A673 (cell line): ENCODE measurements around the gene C8B. TPM values are rescaled to one million over a fixed set of nuclear protein-coding genes. Genes with fewer than 3 reads are reported as not detected.
A peak's percentile ranks its signal among the peaks of the same experiment; 100 is the strongest.

Experiments used
- BruUV-seq: library from RNA; stranded (reverse); fragments of 400-500 nt; replicated peaks from 2 replicates; lab custom pipeline; 2021; lab: Mats Ljungman, UMichigan
- CTCF ChIA-PET: fragments of 300-600 bp; sonication (Branson Sonifier 250); formaldehyde crosslinking; loops from one replicate; lab custom pipeline; 2022; ENCODE audit warnings: antibody characterized with exemption; lab: Charles Lee
- POLR2A ChIA-PET: fragments of 300-600 bp; sonication (Branson Sonifier 250); formaldehyde crosslinking; loops from one replicate; lab custom pipeline; 2022; ENCODE audit warnings: antibody characterized with exemption; ENCODE audit not compliant: low non-redundant PET; lab: Charles Lee
- DNase-seq: peaks from one replicate; pipeline ENCODE4 v3.0.0-alpha.2; 2015; ENCODE audit warnings: low spot score
- H3K27ac ChIP-seq: fragments of 200-600 bp; sonication (generic); 2 replicates; pipeline ENCODE4 v1.5.1; 2016; ENCODE audit warnings: mixed run types, low read depth, mild to moderate bottlenecking, mixed read lengths, antibody characterized with exemption, low read length; ENCODE audit not compliant: poor library complexity, severe bottlenecking
- H3K27me3 ChIP-seq: fragments of 200-600 bp; sonication (generic); replicated peaks from 2 replicates; pipeline ENCODE4 v1.6.1; 2017; ENCODE audit warnings: mixed run types, low read depth, mild to moderate bottlenecking, mixed read lengths, antibody characterized with exemption, low read length; ENCODE audit not compliant: insufficient read depth, poor library complexity
- H3K36me3 ChIP-seq: fragments of 200-600 bp; sonication (generic); 2 replicates; pipeline ENCODE4 v1.6.1; 2016; ENCODE audit warnings: mixed run types, mild to moderate bottlenecking, mixed read lengths, antibody characterized with exemption, low read length; ENCODE audit not compliant: insufficient read depth, poor library complexity, severe bottlenecking
- H3K4me1 ChIP-seq: fragments of 200-600 bp; sonication (generic); 2 replicates; pipeline ENCODE4 v1.6.1; 2017; ENCODE audit warnings: mixed run types, mild to moderate bottlenecking, mixed read lengths, antibody characterized with exemption, low read length; ENCODE audit not compliant: insufficient read depth, poor library complexity, severe bottlenecking
- H3K4me3 ChIP-seq: fragments of 200-600 bp; sonication (generic); 2 replicates; pipeline ENCODE4 v1.5.1; 2016; ENCODE audit warnings: low read depth, mixed run types, mild to moderate bottlenecking, mixed read lengths, low read length; ENCODE audit not compliant: poor library complexity, severe bottlenecking
- H3K9me3 ChIP-seq: fragments of 200-600 bp; sonication (generic); 2 replicates; pipeline ENCODE4 v1.6.1; 2016; ENCODE audit warnings: mixed run types, low read depth, mild to moderate bottlenecking, mixed read lengths, antibody characterized with exemption, low read length; ENCODE audit not compliant: poor library complexity, severe bottlenecking
- EZH2 ChIP-seq: fragments of 200-600 bp; sonication (generic); IDR thresholded peaks from 2 replicates; pipeline ENCODE4 v1.6.1; 2017; ENCODE audit warnings: borderline replicate concordance, low read depth, mild to moderate bottlenecking, mixed read lengths, antibody characterized with exemption, low read length; ENCODE audit not compliant: poor library complexity, severe bottlenecking
- intact Hi-C: fragments of 100-400 bp; cut with micrococcal nuclease; formaldehyde crosslinking; loops from one replicate; pipeline ENCODE4 v1.10.0; 2022; ENCODE audit not compliant: unreplicated experiment
- total RNA-seq: library from RNA; stranded (reverse); gene quantifications from 2 replicates; pipeline ENCODE4 v1.2.3, GENCODE V29; 2021
- TF ChIP-seq, protein P1 (sequence below): fragments of 300-800, 200-600 bp; sonication (generic); conservative IDR thresholded peaks from 2 replicates; pipeline ENCODE4 v1.5.1; 2017; ENCODE audit warnings: low read depth, mild to moderate bottlenecking, antibody characterized with exemption, low read length, moderate library complexity, mixed read lengths

The C8B gene
- total RNA-seq, 1 experiment from 2014 or later: 0.39 TPM

DNA sequence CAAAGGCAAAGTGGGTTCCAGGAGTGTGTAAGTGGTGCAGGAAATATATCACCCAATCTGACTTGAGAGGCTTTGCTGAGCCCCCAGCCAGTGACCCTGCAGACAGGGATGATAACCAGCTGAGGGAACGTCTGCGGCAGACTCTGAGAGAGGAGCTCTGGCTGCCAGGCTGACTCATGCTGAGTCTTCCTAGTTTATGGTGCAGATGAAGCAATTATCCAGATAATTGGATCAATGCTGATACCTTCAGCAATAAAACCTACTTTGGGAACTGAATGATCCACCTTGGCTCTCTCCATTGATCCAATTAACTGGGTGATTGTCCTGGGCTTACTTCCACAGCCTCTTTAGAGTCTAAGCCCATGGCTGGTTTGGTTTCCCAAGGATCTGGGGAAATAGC is 7.3 kb downstream of the C8B start:
- intact Hi-C loops: no loop called here
- ChIA-PET POLR2A (no interaction called here), CTCF (no interaction called here)
- TF ChIP-seq, protein P1, sequence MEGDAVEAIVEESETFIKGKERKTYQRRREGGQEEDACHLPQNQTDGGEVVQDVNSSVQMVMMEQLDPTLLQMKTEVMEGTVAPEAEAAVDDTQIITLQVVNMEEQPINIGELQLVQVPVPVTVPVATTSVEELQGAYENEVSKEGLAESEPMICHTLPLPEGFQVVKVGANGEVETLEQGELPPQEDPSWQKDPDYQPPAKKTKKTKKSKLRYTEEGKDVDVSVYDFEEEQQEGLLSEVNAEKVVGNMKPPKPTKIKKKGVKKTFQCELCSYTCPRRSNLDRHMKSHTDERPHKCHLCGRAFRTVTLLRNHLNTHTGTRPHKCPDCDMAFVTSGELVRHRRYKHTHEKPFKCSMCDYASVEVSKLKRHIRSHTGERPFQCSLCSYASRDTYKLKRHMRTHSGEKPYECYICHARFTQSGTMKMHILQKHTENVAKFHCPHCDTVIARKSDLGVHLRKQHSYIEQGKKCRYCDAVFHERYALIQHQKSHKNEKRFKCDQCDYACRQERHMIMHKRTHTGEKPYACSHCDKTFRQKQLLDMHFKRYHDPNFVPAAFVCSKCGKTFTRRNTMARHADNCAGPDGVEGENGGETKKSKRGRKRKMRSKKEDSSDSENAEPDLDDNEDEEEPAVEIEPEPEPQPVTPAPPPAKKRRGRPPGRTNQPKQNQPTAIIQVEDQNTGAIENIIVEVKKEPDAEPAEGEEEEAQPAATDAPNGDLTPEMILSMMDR: no peak
- no peak for TF ChIP-seq EZH2
- Histone ChIP-seq H3K4me1 (peaks cover under 1% of the 10 kb centered on the region), H3K9me3 (no peaks in the 10 kb centered on the region), H3K4me3 (no peak overlapping the region), H3K27me3 (no peaks in the 10 kb centered on the region), H3K27ac (no peak overlapping the region), H3K36me3 (no peaks in the 10 kb centered on the region)
- DNase-seq: peak; percentile 52
- no TSS peak for BruUV-seq

DNA sequence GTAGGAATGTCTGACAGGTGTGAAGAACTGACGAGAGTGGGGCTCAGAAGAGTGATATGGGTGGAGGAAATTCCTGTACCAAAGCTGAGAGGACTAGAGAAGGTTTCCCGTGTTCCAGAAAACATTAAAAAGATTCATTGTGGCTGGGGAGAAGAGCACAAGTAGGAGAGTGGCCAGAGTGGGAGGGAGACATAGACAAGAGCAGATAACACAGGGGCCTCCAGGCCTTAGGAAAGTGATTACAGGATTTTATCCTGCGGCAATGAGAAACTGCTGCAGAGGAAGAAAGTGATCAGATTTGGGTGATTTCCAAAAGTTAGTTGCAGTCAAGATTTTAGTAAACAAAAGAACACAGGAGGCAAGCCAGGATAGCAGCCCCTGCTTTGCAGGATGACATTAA is 7.9 kb downstream of the C8B start:
- no peak for DNase-seq
- Histone ChIP-seq H3K4me1 (no peaks in the 10 kb centered on the region), H3K27me3 (no peaks in the 10 kb centered on the region), H3K36me3 (no peaks in the 10 kb centered on the region), H3K9me3 (no peaks in the 10 kb centered on the region), H3K4me3 (no peak overlapping the region), H3K27ac (no peak overlapping the region)
- intact Hi-C loops: no loop called here
- ChIA-PET POLR2A (no interaction called here), CTCF (no interaction called here)
- TF ChIP-seq EZH2: no peak
- TF ChIP-seq, protein P1: no peak
- BruUV-seq: no TSS peak

DNA sequence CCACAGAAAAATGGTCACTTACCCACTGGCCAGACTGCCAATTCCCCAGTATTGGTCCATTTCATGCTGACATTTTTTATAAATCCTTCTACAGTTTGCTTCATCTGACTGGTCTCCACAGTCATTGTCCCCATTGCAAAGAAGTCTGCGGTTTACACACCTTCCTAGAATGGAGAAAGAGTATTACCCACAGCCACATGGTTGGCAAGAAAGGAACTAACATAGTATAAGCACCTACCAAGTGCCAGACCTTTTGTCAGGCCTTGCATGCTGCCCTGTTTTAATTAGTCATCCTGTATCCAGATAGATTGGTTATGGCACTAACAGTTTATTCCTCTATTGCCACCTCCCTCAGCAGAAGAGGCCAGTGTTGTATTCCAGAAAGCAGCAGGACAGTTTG is 11.2 kb downstream of the C8B start:
- no TSS peak for BruUV-seq
- H3K9me3 ChIP-seq: no peaks in the 10 kb centered on the region
- no peaks in the 10 kb centered on the region for H3K27me3 ChIP-seq
- intact Hi-C loops: no loop called here
- ChIA-PET CTCF (no interaction called here), POLR2A (no interaction called here)
- H3K27ac ChIP-seq: no peak overlapping the region
- H3K36me3 ChIP-seq: no peaks in the 10 kb centered on the region
- H3K4me1 ChIP-seq: no peaks in the 10 kb centered on the region
- no peak for DNase-seq
- TF ChIP-seq, protein P1: no peak
- TF ChIP-seq EZH2: no peak
- H3K4me3 ChIP-seq: no peak overlapping the region
